GM19328 (cell line): ENCODE results near the gene DCUN1D2.
"Not testable (repeated sequence)": the region's sequence is repeated elsewhere in the genome, so short reads cannot be mapped to it uniquely, and the experiment has no call there.

Source experiments
- ATAC-seq: cut with Tn5 transposase; IDR thresholded peaks from one replicate; pipeline ENCODE4 v1.9.1; 2021; ENCODE audit warnings: mild to moderate bottlenecking, moderate library complexity; ENCODE audit not compliant: unreplicated experiment

The DCUN1D2 gene

GRCh38 chr13:113468472-113469201 is 21.9 kb downstream of the DCUN1D2 start:
- ATAC-seq = no peak

GRCh38 chr13:113468029-113468428 is 22.5 kb downstream of the DCUN1D2 start:
- no peak for ATAC-seq

GRCh38 chr13:113466383-113466782 is 24.1 kb downstream of the DCUN1D2 start:
- ATAC-seq = no peak

GRCh38 chr13:113465300-113465699 is 25.2 kb downstream of the DCUN1D2 start:
- ATAC-seq = no peak

GRCh38 chr13:113464476-113464875 is 26.0 kb downstream of the DCUN1D2 start:
- ATAC-seq = no peak

GRCh38 chr13:113461022-113461751 is 29.3 kb downstream of the DCUN1D2 start:
- no peak for ATAC-seq

- no peak for ATAC-seq
Measured at GRCh38 chr13:113460599-113460998, 29.9 kb downstream of the DCUN1D2 start.

- ATAC-seq = no peak
Measured at GRCh38 chr13:113460064-113460555, 30.4 kb downstream of the DCUN1D2 start.

- no peak for ATAC-seq
Measured at GRCh38 chr13:113458253-113459065, 32.1 kb downstream of the DCUN1D2 start.

GRCh38 chr13:113457510-113457909 is 33.0 kb downstream of the DCUN1D2 start:
- no peak for ATAC-seq

- ATAC-seq = no peak
Measured at GRCh38 chr13:113456116-113456702, 34.3 kb downstream of the DCUN1D2 start.

GRCh38 chr13:113455384-113455783 is 35.1 kb downstream of the DCUN1D2 start:
- no peak for ATAC-seq

- no peak for ATAC-seq
Measured at GRCh38 chr13:113454936-113455335, 35.6 kb downstream of the DCUN1D2 start.

- no peak for ATAC-seq
Measured at GRCh38 chr13:113452942-113453901, 37.3 kb downstream of the DCUN1D2 start, which contains the start of gene ADPRHL1. TSS of gene ADPRHL1 (minus strand) at chr13:113453488. CDS start at chr13:113453437, 51 bp downstream.

GRCh38 chr13:113452466-113452865 is 38.0 kb downstream of the DCUN1D2 start:
- ATAC-seq = no peak

GRCh38 chr13:113451951-113452421 is 38.5 kb downstream of the DCUN1D2 start:
- ATAC-seq = no peak

- not testable (repeated sequence) for ATAC-seq
Measured at GRCh38 chr13:113450861-113451620, 39.5 kb downstream of the DCUN1D2 start.

GRCh38 chr13:113450348-113450744 is 40.2 kb downstream of the DCUN1D2 start:
- ATAC-seq = not testable (repeated sequence)
